ENCODE results near the gene MCF2L. TPM values are rescaled to one million over a fixed set of nuclear protein-coding genes. Genes with fewer than 3 reads are reported as not detected.

Gene MCF2L
- total and polyA plus RNA-seq, 2 experiments from 2014 or later: 4.8 to 25.6 TPM

DNA sequence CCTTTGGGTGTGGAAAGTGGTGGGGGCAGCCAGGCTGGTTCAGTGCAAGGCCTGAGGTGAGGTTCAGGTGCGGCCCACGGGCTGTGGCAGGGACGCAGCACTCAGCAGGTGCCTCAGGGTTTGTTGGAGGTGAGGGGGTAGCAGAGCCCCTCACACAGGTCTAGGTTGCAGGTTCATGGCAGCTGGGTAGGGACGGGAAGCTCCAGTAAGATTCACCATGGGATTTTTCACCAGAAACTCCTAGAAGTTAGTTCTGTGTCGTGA lies 14.0 kb downstream of the MCF2L start (continued):
- TF ChIP-seq, protein P1, sequence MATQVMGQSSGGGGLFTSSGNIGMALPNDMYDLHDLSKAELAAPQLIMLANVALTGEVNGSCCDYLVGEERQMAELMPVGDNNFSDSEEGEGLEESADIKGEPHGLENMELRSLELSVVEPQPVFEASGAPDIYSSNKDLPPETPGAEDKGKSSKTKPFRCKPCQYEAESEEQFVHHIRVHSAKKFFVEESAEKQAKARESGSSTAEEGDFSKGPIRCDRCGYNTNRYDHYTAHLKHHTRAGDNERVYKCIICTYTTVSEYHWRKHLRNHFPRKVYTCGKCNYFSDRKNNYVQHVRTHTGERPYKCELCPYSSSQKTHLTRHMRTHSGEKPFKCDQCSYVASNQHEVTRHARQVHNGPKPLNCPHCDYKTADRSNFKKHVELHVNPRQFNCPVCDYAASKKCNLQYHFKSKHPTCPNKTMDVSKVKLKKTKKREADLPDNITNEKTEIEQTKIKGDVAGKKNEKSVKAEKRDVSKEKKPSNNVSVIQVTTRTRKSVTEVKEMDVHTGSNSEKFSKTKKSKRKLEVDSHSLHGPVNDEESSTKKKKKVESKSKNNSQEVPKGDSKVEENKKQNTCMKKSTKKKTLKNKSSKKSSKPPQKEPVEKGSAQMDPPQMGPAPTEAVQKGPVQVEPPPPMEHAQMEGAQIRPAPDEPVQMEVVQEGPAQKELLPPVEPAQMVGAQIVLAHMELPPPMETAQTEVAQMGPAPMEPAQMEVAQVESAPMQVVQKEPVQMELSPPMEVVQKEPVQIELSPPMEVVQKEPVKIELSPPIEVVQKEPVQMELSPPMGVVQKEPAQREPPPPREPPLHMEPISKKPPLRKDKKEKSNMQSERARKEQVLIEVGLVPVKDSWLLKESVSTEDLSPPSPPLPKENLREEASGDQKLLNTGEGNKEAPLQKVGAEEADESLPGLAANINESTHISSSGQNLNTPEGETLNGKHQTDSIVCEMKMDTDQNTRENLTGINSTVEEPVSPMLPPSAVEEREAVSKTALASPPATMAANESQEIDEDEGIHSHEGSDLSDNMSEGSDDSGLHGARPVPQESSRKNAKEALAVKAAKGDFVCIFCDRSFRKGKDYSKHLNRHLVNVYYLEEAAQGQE (IDR thresholded peaks at IDR 0.05; ENCODE audit: unreplicated experiment): no peak

GRCh38 chr13:112983428-112984196 lies 14.6 kb downstream of the MCF2L start:
- peaks cover 16% of the 10 kb centered on the region for H3K4me1 Mint-ChIP-seq
- H3K4me3 ChIP-seq: no peak overlapping the region
- TF ChIP-seq CREB1 (CRISPR knock-in tag; IDR thresholded peaks at IDR 0.05; ENCODE audit: low read depth) (no peak), EZH2 (IDR thresholded peaks at IDR 0.05; ENCODE audit: low read depth, unreplicated experiment) (no peak), CTCF (conservative IDR thresholded peaks at IDR 0.05; ENCODE audit: low read depth in 2 of 2) (no peak), STAT1 (IDR thresholded peaks at IDR 0.05; ENCODE audit: unreplicated experiment) (no peak), POLR2AphosphoS5 (IDR thresholded peaks at IDR 0.05; ENCODE audit: low read depth) (no peak)
- TF ChIP-seq, protein P2, sequence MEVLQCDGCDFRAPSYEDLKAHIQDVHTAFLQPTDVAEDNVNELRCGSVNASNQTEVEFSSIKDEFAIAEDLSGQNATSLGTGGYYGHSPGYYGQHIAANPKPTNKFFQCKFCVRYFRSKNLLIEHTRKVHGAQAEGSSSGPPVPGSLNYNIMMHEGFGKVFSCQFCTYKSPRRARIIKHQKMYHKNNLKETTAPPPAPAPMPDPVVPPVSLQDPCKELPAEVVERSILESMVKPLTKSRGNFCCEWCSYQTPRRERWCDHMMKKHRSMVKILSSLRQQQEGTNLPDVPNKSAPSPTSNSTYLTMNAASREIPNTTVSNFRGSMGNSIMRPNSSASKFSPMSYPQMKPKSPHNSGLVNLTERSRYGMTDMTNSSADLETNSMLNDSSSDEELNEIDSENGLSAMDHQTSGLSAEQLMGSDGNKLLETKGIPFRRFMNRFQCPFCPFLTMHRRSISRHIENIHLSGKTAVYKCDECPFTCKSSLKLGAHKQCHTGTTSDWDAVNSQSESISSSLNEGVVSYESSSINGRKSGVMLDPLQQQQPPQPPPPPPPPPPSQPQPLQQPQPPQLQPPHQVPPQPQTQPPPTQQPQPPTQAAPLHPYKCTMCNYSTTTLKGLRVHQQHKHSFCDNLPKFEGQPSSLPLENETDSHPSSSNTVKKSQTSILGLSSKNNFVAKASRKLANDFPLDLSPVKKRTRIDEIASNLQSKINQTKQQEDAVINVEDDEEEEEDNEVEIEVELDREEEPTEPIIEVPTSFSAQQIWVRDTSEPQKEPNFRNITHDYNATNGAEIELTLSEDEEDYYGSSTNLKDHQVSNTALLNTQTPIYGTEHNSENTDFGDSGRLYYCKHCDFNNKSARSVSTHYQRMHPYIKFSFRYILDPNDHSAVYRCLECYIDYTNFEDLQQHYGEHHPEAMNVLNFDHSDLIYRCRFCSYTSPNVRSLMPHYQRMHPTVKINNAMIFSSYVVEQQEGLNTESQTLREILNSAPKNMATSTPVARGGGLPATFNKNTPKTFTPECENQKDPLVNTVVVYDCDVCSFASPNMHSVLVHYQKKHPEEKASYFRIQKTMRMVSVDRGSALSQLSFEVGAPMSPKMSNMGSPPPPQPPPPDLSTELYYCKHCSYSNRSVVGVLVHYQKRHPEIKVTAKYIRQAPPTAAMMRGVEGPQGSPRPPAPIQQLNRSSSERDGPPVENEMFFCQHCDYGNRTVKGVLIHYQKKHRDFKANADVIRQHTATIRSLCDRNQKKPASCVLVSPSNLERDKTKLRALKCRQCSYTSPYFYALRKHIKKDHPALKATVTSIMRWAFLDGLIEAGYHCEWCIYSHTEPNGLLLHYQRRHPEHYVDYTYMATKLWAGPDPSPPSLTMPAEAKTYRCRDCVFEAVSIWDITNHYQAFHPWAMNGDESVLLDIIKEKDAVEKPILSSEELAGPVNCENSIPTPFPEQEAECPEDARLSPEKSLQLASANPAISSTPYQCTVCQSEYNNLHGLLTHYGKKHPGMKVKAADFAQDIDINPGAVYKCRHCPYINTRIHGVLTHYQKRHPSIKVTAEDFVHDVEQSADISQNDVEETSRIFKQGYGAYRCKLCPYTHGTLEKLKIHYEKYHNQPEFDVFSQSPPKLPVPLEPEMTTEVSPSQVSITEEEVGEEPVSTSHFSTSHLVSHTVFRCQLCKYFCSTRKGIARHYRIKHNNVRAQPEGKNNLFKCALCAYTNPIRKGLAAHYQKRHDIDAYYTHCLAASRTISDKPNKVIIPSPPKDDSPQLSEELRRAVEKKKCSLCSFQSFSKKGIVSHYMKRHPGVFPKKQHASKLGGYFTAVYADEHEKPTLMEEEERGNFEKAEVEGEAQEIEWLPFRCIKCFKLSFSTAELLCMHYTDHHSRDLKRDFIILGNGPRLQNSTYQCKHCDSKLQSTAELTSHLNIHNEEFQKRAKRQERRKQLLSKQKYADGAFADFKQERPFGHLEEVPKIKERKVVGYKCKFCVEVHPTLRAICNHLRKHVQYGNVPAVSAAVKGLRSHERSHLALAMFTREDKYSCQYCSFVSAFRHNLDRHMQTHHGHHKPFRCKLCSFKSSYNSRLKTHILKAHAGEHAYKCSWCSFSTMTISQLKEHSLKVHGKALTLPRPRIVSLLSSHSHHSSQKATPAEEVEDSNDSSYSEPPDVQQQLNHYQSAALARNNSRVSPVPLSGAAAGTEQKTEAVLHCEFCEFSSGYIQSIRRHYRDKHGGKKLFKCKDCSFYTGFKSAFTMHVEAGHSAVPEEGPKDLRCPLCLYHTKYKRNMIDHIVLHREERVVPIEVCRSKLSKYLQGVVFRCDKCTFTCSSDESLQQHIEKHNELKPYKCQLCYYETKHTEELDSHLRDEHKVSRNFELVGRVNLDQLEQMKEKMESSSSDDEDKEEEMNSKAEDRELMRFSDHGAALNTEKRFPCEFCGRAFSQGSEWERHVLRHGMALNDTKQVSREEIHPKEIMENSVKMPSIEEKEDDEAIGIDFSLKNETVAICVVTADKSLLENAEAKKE (CRISPR knock-in tag; IDR thresholded peaks at IDR 0.05): no peak
- TF ChIP-seq, protein P3, sequence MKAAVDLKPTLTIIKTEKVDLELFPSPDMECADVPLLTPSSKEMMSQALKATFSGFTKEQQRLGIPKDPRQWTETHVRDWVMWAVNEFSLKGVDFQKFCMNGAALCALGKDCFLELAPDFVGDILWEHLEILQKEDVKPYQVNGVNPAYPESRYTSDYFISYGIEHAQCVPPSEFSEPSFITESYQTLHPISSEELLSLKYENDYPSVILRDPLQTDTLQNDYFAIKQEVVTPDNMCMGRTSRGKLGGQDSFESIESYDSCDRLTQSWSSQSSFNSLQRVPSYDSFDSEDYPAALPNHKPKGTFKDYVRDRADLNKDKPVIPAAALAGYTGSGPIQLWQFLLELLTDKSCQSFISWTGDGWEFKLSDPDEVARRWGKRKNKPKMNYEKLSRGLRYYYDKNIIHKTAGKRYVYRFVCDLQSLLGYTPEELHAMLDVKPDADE (IDR thresholded peaks at IDR 0.05): no peak

More at GRCh38 chr13:112983428-112984196, 14.6 kb downstream of the MCF2L start:
- peaks cover 10% of the 10 kb centered on the region for H3K9me3 Mint-ChIP-seq
- ATAC-seq: peak; percentile 11
- Histone ChIP-seq H2AFZ (no peak overlapping the region), H3K27ac (ENCODE audit: low read depth) (no peak overlapping the region), H3K36me3 (ENCODE audit: insufficient read depth) (no peaks in the 10 kb centered on the region), H4K20me1 (replicated peaks; ENCODE audit: insufficient read depth) (no peaks in the 10 kb centered on the region), H3K4me2 (no peak overlapping the region), H3K9me2 (ENCODE audit: insufficient read depth) (no peaks in the 10 kb centered on the region), H3F3A (replicated peaks; ENCODE audit: low read depth) (no peaks in the 10 kb centered on the region), H3K27me3 (ENCODE audit: insufficient read depth) (no peaks in the 10 kb centered on the region), H3K79me2 (replicated peaks; ENCODE audit: insufficient read depth) (no peaks in the 10 kb centered on the region), H3K4me1 (ENCODE audit: insufficient read depth) (no peaks in the 10 kb centered on the region)
- H3K36me3 Mint-ChIP-seq (ENCODE audit: low read depth): peaks cover 5% of the 10 kb centered on the region; the same call in 2 of the 3 replicates
- no peak for DNase-seq (ENCODE audit: low spot score)
- H3K4me3 Mint-ChIP-seq: no peak overlapping the region
- H3K27ac Mint-ChIP-seq: no peak overlapping the region
- peaks cover 21% of the 10 kb centered on the region for H3K27me3 Mint-ChIP-seq (ENCODE audit: insufficient read depth, low read depth, poor library complexity)
